GM12878 (cell line): ENCODE measurements around the gene PLEKHA7.

Experiments used
- ASH2L ChIP-seq: fragments of 300-600, 200-600 bp; sonication (generic); IDR thresholded peaks from 2 replicates; pipeline ENCODE4 v1.6.1; 2017; ENCODE audit warnings: low read depth, mild to moderate bottlenecking, borderline replicate concordance
- CBFB ChIP-seq: IDR thresholded peaks from 2 replicates; pipeline ENCODE4 v1.6.1; 2016; ENCODE audit warnings: antibody characterized with exemption, low read depth
- CEBPB ChIP-seq, 2 experiments: fragments of 150-350 bp in 1 of 2; IDR thresholded peaks; 2 replicates each; pipeline ENCODE4 v1.6.1; 2012 to 2014; ENCODE audit warnings: low read depth in 2 of 2, low read length in 2 of 2, borderline replicate concordance in 1 of 2, inconsistent platforms in 1 of 2
- JUNB ChIP-seq: IDR thresholded peaks from 2 replicates; pipeline ENCODE4 v1.6.1; 2016; ENCODE audit warnings: antibody characterized with exemption, mild to moderate bottlenecking
- NR2C2 ChIP-seq: IDR thresholded peaks from 2 replicates; pipeline ENCODE4 v1.6.1; 2011; ENCODE audit warnings: borderline replicate concordance, low read depth; ENCODE audit not compliant: control insufficient read depth, insufficient read length
- NRF1 ChIP-seq: conservative IDR thresholded peaks from 2 replicates; pipeline ENCODE4 v1.6.1; 2011; ENCODE audit warnings: mild to moderate bottlenecking, low read depth, low read length, improper control_type of control experiment
- RBBP5 ChIP-seq: fragments of 200-600 bp; sonication (generic); conservative IDR thresholded peaks from 2 replicates; pipeline ENCODE4 v1.6.1; 2016
- SMAD1 ChIP-seq: fragments of 450-650 bp; IDR thresholded peaks from 2 replicates; pipeline ENCODE4 v1.6.1; 2018; ENCODE audit warnings: mild to moderate bottlenecking, low read depth; ENCODE audit not compliant: partially characterized antibody
- TCF12 ChIP-seq: IDR thresholded peaks from 2 replicates; pipeline ENCODE4 v1.6.1; 2011; ENCODE audit warnings: low read depth, mild to moderate bottlenecking, low read length
- TF ChIP-seq, protein P1 (sequence below): IDR thresholded peaks from 2 replicates; pipeline ENCODE4 v1.6.1; 2011; ENCODE audit warnings: low read depth, low read length, improper control_type of control experiment, borderline replicate concordance

DNA sequence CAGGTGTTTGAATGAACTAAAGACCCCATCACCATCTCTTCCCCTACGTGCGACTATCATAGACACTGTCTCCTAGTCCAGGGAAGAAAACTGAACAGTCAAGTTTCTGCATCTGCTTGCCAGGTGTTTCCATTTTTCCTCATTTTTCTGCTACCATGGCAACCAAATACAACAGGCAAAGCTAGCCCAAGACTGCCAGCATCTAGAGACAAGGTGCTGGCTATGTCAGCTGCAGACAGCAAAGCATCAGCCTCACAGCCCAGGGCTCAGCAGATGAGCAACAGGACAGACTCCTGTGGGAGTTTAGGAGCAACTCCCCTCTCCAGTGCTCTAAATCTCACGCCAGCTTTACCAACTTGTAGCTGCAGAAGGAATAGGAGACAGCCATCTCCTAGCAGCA is 151.5 kb downstream of the PLEKHA7 start:
- TF ChIP-seq ASH2L (no peak), RBBP5 (no peak), JUNB (no peak), SMAD1 (no peak), NRF1 (no peak), CEBPB (IDR thresholded peaks at IDR 0.05; ENCODE audit: borderline replicate concordance in 1 of 2, low read depth in 2 of 2, low read length in 2 of 2) (no peak), TCF12 (no peak), NR2C2 (no peak), CBFB (no peak)
- TF ChIP-seq, protein P1, sequence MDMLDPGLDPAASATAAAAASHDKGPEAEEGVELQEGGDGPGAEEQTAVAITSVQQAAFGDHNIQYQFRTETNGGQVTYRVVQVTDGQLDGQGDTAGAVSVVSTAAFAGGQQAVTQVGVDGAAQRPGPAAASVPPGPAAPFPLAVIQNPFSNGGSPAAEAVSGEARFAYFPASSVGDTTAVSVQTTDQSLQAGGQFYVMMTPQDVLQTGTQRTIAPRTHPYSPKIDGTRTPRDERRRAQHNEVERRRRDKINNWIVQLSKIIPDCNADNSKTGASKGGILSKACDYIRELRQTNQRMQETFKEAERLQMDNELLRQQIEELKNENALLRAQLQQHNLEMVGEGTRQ = no peak
